ENCODE measurements around the gene UFC1.

UFC1 gene

GRCh38 chr1:161161652-161162051 is 7.9 kb downstream of the UFC1 start:
- no peaks in the 10 kb centered on the region for H4K20me1 ChIP-seq
- H3K4me1 ChIP-seq = peaks cover 36 to 68% (median 49%) of the 10 kb centered on the region in 10 experiments
- H3K27me3 ChIP-seq = no peaks in the 10 kb centered on the region
- H3K4me3 ChIP-seq = no peak overlapping the region
- H3K4me2 ChIP-seq = peak overlapping the region in 3 of 11 experiments; percentile 9 to 91 (median 10); a peak in 2 of 22 replicates
- no peak for TF ChIP-seq Cebpa-rat (IDR thresholded peaks at IDR 0.05)
- H3K36me3 ChIP-seq = peaks cover 42 to 72% (median 64%) of the 10 kb centered on the region in 11 experiments
- no peak overlapping the region for H3K27ac ChIP-seq
- H3K9ac ChIP-seq = 0 out of 22 replicates have a peak overlapping the region, but pooled peaks of 3 of the 11 experiments have one; percentile 9 to 93 (median 28)
- no peaks in the 10 kb centered on the region for H3K9me3 ChIP-seq (replicated peaks in 1 of 11)

GRCh38 chr1:161162052-161162451 is 8.3 kb downstream of the UFC1 start:
- no peak overlapping the region; a peak in 1 of 22 replicates for H3K27ac ChIP-seq

GRCh38 chr1:161162806-161163205 is 9.0 kb downstream of the UFC1 start:
- Histone ChIP-seq H3K27me3 (no peaks in the 10 kb centered on the region), H4K20me1 (no peaks in the 10 kb centered on the region), H3K4me3 (no peak overlapping the region), H3K27ac (no peak overlapping the region), H3K9ac (peak overlapping the region in 7 of 11 experiments; percentile 1 to 86 (median 20); a peak in 9 of 22 replicates), H3K4me1 (peaks cover 48 to 80% (median 60%) of the 10 kb centered on the region in 10 experiments), H3K9me3 (replicated peaks in 1 of 11) (no peaks in the 10 kb centered on the region), H3K36me3 (peaks cover 30 to 62% (median 52%) of the 10 kb centered on the region in 11 experiments), H3K4me2 (peak overlapping the region in 1 of 11 experiments; percentile 7; a peak in 1 of 22 replicates)
- TF ChIP-seq Cebpa-rat (IDR thresholded peaks at IDR 0.05) = no peak

More at GRCh38 chr1:161162052-161162451, 8.3 kb downstream of the UFC1 start:
- Histone ChIP-seq H3K4me2 (peak overlapping the region in 2 of 11 experiments; percentile 9 to 10; a peak in 1 of 22 replicates), H4K20me1 (no peaks in the 10 kb centered on the region), H3K9ac (peak overlapping the region in 4 of 11 experiments; percentile 18 to 86 (median 30); a peak in 3 of 22 replicates), H3K27me3 (no peaks in the 10 kb centered on the region), H3K4me1 (peaks cover 40 to 72% (median 53%) of the 10 kb centered on the region in 10 experiments), H3K9me3 (replicated peaks in 1 of 11) (no peaks in the 10 kb centered on the region), H3K4me3 (no peak overlapping the region), H3K36me3 (peaks cover 38 to 68% (median 60%) of the 10 kb centered on the region in 11 experiments)
- no peak for TF ChIP-seq Cebpa-rat (IDR thresholded peaks at IDR 0.05)

- Histone ChIP-seq H3K27me3 (no peaks in the 10 kb centered on the region), H3K9me3 (replicated peaks in 1 of 11) (no peaks in the 10 kb centered on the region), H3K4me2 (no peak overlapping the region; a peak in 1 of 22 replicates), H3K36me3 (peaks cover 20 to 61% (median 43%) of the 10 kb centered on the region in 11 experiments), H3K9ac (peak overlapping the region in 6 of 11 experiments; percentile 3 to 86 (median 42); a peak in 5 of 22 replicates), H3K4me3 (no peak overlapping the region), H3K4me1 (peaks cover 43 to 74% (median 56%) of the 10 kb centered on the region in 10 experiments), H3K27ac (peak overlapping the region in 1 of 11 experiments; percentile 1; a peak in 1 of 22 replicates), H4K20me1 (no peaks in the 10 kb centered on the region; a peak in 1 of 22 replicates)
- TF ChIP-seq Cebpa-rat (IDR thresholded peaks at IDR 0.05) = no peak
Measured at GRCh38 chr1:161163793-161164192, 10.0 kb downstream of the UFC1 start.

- Histone ChIP-seq H3K4me3 (peak overlapping the region; percentile 65 to 80 (median 75)), H3K4me2 (peak overlapping the region; percentile 76 to 99 (median 98)), H3K27ac (peak overlapping the region; percentile 31 to 92 (median 68); a peak in 18 of 22 replicates), H3K9me3 (replicated peaks in 1 of 11) (no peaks in the 10 kb centered on the region), H3K36me3 (peaks cover 23 to 70% (median 53%) of the 10 kb centered on the region in 11 experiments), H3K4me1 (peaks cover 37 to 69% (median 50%) of the 10 kb centered on the region in 10 experiments), H4K20me1 (no peaks in the 10 kb centered on the region; a peak in 1 of 22 replicates), H3K9ac (peak overlapping the region; percentile 74 to 91 (median 82)), H3K27me3 (no peaks in the 10 kb centered on the region)
- TF ChIP-seq Cebpa-rat (IDR thresholded peaks at IDR 0.05) = no peak
Measured at GRCh38 chr1:161164901-161165610, 11.3 kb downstream of the UFC1 start.

GRCh38 chr1:161165742-161166668 is 12.2 kb downstream of the UFC1 start, which contains the start of gene PPOX:
TSS of gene PPOX (plus strand) at chr1:161166426. CDS start at chr1:161166848, 422 bp downstream.
- Histone ChIP-seq H3K27ac (peak within 1 kb of the TSS; percentile 59 to 92 (median 69)), H4K20me1 (no peaks in the 10 kb centered on the region; a peak in 1 of 22 replicates), H3K9ac (peak within 1 kb of the TSS; percentile 74 to 91 (median 82)), H3K36me3 (peaks cover 27 to 72% (median 57%) of the 10 kb centered on the region in 11 experiments), H3K4me1 (peaks cover 28 to 59% (median 41%) of the 10 kb centered on the region in 10 experiments), H3K27me3 (no peaks in the 10 kb centered on the region), H3K4me3 (peak within 1 kb of the TSS; percentile 65 to 80 (median 75)), H3K9me3 (replicated peaks in 1 of 11) (no peaks in the 10 kb centered on the region), H3K4me2 (peak within 1 kb of the TSS; percentile 94 to 100 (median 98))
- no peak for TF ChIP-seq Cebpa-rat (IDR thresholded peaks at IDR 0.05)

- Histone ChIP-seq H3K9ac (peak overlapping the region; percentile 74 to 91 (median 82)), H3K36me3 (peaks cover 36 to 72% (median 60%) of the 10 kb centered on the region in 11 experiments), H3K27ac (peak overlapping the region; percentile 59 to 92 (median 69)), H3K4me3 (peak overlapping the region; percentile 65 to 80 (median 75)), H3K4me2 (peak overlapping the region; percentile 94 to 100 (median 98)), H3K27me3 (no peaks in the 10 kb centered on the region), H3K4me1 (peaks cover 25 to 53% (median 33%) of the 10 kb centered on the region in 10 experiments), H3K9me3 (replicated peaks in 1 of 11) (no peaks in the 10 kb centered on the region), H4K20me1 (peaks cover 0 to 6% (median 0%) of the 10 kb centered on the region in 11 experiments; a peak in 2 of 22 replicates)
- no peak for TF ChIP-seq Cebpa-rat (IDR thresholded peaks at IDR 0.05)
Measured at GRCh38 chr1:161166669-161167548, 13.1 kb downstream of the UFC1 start.
